ENCODE measurements around the gene FZR1. TPM values are rescaled to one million over a fixed set of nuclear protein-coding genes. Genes with fewer than 3 reads are reported as not detected.

FZR1 gene
- total RNA-seq, 1 donor from 2014 or later, result 20.7 TPM

DNA sequence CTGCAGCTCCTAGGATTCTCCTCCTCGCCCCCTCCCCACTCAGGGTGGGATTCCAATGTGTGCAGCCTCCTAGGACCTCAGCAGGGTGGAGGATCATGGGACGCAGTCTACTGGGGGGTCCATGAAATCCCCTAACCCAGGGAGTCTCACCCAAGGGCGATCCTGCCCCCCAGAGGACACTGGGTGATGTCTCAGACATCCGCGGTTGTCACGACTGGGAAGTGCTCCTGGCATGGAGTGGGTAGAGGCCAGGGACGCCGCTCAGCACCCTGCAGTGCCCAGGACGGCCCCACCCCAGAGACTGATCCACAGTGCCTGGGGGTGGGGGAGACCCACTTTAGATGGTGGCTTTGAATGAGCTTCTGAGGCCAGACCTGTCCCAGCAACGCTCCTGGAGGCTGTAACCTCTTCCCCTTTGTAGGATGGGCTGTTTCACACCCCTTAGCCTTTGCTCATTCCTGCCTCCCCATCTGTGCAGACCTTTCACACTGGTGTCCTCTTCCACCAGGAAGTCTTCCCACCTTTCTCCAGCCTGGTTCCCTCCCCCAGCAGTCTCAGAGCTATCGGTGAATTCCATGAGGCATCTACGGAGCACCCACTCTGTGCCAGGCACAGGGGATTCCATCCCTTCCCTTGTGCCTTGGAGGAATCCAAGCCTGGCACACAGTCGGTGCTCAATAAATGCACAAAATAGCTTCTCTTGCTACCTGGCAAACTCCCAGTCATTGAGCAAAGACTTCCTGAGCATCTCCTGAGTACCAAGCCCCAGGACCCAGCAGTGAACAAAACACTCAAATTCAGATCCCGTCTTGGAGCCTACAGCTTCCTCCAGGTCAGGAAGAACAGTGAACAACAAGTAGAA is 36.2 kb upstream of the FZR1 start:
- Histone ChIP-seq H3K36me3 (no peaks in the 10 kb centered on the region), H3K4me3 (no peak overlapping the region), H3K9me3 (replicated peaks) (no peaks in the 10 kb centered on the region), H3K4me1 (peaks cover 60% of the 10 kb centered on the region), H3K27me3 (ENCODE audit: low read depth) (peaks cover 12% of the 10 kb centered on the region), H3K27ac (replicated peaks) (no peak overlapping the region)
- DNase-seq, result no peak
- intact Hi-C loops (cut with micrococcal nuclease), result loop anchor here (5.0 kb wide), 1 partner anchor 143 kb away; no protein-coding TSS in a partner anchor
- TF ChIP-seq, protein P1, sequence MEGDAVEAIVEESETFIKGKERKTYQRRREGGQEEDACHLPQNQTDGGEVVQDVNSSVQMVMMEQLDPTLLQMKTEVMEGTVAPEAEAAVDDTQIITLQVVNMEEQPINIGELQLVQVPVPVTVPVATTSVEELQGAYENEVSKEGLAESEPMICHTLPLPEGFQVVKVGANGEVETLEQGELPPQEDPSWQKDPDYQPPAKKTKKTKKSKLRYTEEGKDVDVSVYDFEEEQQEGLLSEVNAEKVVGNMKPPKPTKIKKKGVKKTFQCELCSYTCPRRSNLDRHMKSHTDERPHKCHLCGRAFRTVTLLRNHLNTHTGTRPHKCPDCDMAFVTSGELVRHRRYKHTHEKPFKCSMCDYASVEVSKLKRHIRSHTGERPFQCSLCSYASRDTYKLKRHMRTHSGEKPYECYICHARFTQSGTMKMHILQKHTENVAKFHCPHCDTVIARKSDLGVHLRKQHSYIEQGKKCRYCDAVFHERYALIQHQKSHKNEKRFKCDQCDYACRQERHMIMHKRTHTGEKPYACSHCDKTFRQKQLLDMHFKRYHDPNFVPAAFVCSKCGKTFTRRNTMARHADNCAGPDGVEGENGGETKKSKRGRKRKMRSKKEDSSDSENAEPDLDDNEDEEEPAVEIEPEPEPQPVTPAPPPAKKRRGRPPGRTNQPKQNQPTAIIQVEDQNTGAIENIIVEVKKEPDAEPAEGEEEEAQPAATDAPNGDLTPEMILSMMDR (IDR thresholded peaks at IDR 0.05; ENCODE audit: borderline replicate concordance), result no peak

DNA sequence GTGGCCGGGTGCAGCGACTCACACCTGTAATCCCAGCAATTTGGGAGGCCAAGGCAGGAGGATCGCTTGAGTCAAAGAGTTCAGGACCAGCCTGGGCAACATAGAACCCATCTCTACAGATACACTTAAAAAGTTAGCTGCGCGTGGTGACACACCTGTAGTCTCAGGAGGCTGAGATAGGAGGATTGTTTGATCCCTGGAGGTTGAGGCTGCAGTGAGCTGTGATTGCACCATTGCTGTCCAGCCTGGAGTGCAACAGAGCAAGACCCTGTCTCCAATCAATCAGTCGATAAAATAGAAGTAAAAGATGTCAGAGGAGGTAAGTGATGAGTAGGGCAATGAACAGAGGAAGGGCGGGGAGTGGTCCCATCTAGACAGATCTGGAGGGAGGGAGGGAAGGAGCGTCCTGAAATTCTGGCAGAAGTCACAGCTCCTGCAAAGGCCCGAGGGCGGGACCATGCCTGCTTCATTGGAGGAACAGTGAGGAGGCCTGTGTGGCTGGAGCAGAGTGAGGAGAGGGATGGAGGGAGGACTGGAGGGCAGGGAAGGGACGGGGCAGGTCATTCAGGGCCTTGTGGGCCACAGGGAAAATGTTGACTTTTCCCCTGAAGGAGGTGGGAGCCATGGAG is 35.5 kb upstream of the FZR1 start:
- no peaks in the 10 kb centered on the region for H3K9me3 ChIP-seq (replicated peaks)
- DNase-seq, result no peak
- H3K27ac ChIP-seq (replicated peaks), result no peak overlapping the region
- no peaks in the 10 kb centered on the region for H3K36me3 ChIP-seq
- peaks cover 54% of the 10 kb centered on the region for H3K4me1 ChIP-seq
- TF ChIP-seq, protein P1 (IDR thresholded peaks at IDR 0.05; ENCODE audit: borderline replicate concordance), result no peak
- peaks cover 19% of the 10 kb centered on the region for H3K27me3 ChIP-seq (ENCODE audit: low read depth)
- no peak overlapping the region for H3K4me3 ChIP-seq
- intact Hi-C loops (cut with micrococcal nuclease), result loop anchor here (5.0 kb wide), 1 partner anchor 143 kb away; no protein-coding TSS in a partner anchor

DNA sequence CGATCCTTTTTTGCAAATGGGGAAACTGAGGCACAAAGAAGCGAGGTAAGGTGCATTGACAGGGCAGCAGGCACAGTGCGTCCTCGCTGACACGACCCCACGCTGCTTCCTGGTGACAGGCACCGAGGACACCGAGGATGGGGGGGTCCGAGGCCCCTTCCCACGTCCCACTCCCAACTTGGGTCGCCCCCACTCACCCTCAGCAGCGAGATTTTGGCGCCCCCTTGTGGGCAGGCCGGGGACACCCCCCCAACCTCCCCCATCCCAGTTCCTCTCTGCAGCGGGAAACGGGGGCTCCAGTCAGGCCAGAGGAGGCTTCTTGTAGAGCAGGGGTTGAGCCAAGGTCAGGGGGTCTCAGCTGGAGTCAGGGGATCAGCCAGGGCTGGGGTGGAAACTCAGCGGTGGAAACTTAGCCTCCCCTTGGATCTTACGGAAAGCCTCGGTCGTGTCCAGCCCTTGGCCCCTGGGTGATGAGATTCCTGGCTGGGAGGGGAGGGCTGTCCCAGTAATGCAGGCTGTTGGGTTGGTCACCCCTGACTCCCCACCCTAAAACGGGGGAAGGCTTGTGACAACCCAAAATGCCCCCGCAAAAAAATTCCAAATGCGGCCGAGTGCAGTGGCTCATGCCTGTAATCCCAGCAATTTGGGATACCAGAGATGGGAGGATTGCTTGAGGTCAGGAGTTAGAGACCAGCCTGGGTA is 34.0 kb upstream of the FZR1 start:
- peak; percentile 44 for DNase-seq
- H3K4me3 ChIP-seq, result no peak overlapping the region
- H3K36me3 ChIP-seq, result no peaks in the 10 kb centered on the region
- peaks cover 39% of the 10 kb centered on the region for H3K4me1 ChIP-seq
- no peak overlapping the region for H3K27ac ChIP-seq (replicated peaks)
- intact Hi-C loops (cut with micrococcal nuclease), result loop anchor here (5.0 kb wide), 1 partner anchor 145 kb away; no protein-coding TSS in a partner anchor
- H3K9me3 ChIP-seq (replicated peaks), result no peaks in the 10 kb centered on the region
- TF ChIP-seq, protein P1 (IDR thresholded peaks at IDR 0.05; ENCODE audit: borderline replicate concordance), result peak; percentile 91
- peaks cover 29% of the 10 kb centered on the region for H3K27me3 ChIP-seq (ENCODE audit: low read depth)

DNA sequence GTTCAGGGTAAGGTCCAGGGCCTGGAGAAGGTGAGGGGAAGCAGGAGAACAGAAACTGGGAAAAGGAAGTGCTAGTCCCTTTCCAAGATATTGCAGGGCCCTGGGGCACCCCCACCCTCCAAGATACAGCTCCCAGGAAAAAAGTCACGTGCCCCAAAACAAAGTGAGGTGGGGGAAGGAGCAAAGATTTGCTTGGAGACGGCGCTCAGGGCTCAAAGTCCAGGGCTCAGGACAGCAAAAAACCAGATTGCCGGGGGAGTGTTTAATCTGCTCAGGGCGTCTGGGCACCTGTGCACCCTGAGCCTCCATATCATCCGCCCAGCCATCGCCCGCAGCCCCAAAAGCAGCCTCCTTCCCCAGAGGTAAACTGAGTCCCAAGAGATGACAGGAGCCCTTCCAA is 32.1 kb upstream of the FZR1 start:
- Histone ChIP-seq H3K36me3 (no peaks in the 10 kb centered on the region), H3K4me1 (peaks cover 22% of the 10 kb centered on the region), H3K9me3 (replicated peaks) (no peaks in the 10 kb centered on the region), H3K27ac (replicated peaks) (no peak overlapping the region), H3K4me3 (no peak overlapping the region), H3K27me3 (ENCODE audit: low read depth) (peaks cover 37% of the 10 kb centered on the region)
- TF ChIP-seq, protein P1 (IDR thresholded peaks at IDR 0.05; ENCODE audit: borderline replicate concordance), result no peak
- no peak for DNase-seq
- intact Hi-C loops (cut with micrococcal nuclease), result loop anchor here (5.0 kb wide), 1 partner anchor 147 kb away; no protein-coding TSS in a partner anchor

DNA sequence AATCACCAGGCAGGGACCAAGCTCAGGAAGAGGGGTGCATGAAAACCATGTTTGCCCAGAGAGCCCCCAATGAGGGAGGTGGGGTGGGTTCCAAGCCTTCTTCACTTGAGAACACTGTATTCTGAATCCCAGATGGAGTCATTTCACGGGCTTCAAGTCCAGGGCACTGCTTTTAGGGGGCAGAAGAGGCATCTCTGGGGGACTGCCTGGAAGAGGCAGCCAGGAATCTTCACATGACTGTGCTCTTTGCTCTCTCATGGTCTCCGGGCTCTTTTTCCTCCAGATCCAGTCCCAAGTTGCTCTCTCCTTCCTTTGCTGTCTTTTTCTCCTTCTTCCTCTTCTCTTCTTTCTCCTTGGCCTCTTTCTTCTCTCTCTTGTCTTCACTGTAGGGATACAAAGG is 31.5 kb upstream of the FZR1 start:
- intact Hi-C loops (cut with micrococcal nuclease), result loop anchor here (5.0 kb wide), 1 partner anchor 147 kb away; no protein-coding TSS in a partner anchor
- TF ChIP-seq, protein P1 (IDR thresholded peaks at IDR 0.05; ENCODE audit: borderline replicate concordance), result no peak
- Histone ChIP-seq H3K27ac (replicated peaks) (no peak overlapping the region), H3K4me3 (no peak overlapping the region), H3K9me3 (replicated peaks) (no peaks in the 10 kb centered on the region), H3K4me1 (peaks cover 16% of the 10 kb centered on the region), H3K27me3 (ENCODE audit: low read depth) (peaks cover 43% of the 10 kb centered on the region), H3K36me3 (no peaks in the 10 kb centered on the region)
- DNase-seq, result no peak

Measured in left ventricle myocardium inferior (tissue), 1 donor.